ENCODE data around the gene SLC35D2.

Gene SLC35D2
- total RNA-seq = 3.4 reads per million, percentile 13 among the genes with 10 or more reads in this experiment

DNA sequence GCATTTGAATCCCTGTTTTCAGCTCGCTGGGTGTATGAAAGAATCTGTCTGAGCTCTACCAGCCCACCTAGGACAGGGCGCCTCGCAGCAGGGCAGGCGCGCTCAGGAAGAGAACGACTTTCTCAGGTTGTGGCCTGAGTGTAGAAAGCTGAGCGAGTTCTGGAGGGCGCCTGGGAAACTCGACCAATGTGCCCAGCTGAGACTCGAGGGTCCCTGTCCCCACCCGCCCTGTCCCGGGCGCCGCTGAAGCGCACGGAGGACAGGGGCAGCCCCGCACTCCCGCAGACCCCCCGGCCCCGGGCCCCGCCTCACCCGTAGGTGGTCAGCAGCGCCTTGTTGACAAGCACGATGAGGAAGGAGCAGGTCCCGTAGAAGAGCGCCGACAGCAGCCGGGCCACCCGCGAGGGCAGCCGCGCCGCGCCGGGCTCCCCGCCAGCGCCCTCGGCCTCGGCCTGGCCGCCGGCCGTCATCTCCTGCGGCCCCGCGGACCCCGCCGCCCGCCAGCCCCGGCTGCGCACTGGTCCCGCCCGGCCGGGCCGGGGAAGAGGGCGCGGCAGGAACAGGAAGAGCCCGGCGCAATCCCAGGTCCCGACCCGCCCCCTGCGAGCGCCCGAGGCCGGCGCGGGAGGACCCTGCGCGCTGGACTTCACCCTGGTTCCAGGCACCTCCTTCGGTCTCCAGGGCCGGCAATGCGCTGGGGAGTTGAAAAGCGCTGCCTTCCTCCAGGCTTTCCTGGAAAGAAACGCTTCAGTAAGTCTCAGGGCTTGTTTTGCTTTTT is at the start of gene SLC35D2:
Gene SLC35D2 (minus strand): TSS at position 547 of the 778 bp plus-strand sequence. CDS start 77 bp downstream, at position 470.
- no peak for DNase-seq

DNA sequence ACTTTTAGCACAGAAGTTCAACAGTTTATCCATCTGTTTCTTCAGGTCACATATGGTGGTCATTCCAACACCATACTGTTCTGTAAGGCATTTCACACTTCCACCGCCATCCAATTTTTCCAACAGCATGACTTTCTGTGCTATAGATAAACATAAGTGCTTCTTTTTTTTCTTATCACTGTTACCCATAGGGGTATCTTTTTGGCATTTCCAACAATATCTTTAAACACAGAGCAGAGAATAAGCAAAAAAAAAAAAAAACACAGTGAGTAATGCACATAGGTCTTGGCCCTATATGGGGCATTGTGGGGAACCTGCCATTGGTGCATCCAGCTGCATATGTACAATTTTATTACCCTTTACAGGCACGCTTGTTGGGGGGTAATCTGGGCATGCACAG is 46.9 kb upstream of the SLC35D2 start:
- no peak for DNase-seq

DNA sequence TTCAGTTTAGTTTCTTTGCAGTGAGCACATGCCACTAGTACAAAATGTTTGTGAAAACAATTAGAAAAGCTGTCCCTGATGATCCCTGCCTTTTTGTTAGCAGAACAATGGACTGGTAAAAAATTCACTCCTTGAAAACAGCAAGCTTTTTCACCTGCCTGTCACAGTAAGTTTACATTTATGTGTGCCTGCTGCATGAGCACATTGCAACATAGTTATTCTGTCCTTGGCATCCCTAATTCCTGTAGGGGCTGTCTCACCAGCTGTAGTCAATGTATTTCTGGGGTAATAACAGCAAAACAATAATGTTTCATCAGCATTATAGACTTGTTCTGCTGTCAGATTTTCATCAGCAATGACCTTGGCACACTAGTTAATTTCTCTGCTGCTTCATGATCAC is 46.2 kb upstream of the SLC35D2 start:
- no peak for DNase-seq

DNA sequence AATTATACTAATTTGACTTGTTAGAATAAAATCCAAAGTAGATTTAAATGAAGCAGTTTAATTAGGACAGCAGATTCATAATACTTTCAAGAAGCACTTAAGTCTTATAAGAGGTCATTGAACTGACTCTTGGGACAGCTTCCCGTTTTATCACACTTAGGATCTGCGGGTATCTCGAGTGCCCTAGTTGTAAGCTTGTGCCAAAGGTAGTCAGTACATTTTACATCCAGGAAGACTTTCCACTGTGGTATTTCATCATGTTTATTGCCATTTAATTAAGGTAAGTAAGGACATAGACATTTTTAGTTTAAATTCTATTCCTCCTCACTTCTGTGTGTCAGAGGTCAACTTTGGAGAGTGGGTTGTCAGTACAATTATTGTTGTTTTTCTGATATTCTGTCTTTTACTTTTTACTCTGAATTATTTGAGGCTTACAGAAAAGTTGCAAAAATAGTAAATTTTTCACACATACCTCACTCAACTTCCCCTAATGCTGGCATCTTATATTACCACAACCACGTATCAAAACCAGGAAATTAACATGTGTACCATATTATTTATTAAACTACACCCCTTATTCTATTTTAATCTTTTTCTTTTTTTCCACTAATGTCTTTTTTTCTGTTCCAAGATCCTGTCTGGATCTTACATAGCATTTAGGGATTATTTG is 42.1 kb upstream of the SLC35D2 start:
- no peak for DNase-seq

DNA sequence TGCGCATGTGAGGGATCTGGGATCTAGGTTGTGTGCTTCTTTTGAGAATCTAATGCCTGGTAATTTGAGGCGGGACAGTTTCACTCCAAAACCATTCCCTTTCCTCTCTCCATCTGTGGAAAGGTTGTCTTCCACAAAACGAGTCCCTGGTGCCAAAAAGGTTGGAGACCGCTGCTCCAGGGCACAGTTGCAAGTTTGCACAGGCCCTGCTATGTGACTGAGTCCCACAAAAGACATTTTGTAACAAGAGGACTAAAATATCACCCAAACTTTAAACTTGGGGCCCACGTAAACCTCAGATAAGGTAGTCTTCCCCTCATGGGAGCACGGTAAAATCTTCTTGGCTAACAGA is 40.5 kb upstream of the SLC35D2 start:
- no peak for DNase-seq

DNA sequence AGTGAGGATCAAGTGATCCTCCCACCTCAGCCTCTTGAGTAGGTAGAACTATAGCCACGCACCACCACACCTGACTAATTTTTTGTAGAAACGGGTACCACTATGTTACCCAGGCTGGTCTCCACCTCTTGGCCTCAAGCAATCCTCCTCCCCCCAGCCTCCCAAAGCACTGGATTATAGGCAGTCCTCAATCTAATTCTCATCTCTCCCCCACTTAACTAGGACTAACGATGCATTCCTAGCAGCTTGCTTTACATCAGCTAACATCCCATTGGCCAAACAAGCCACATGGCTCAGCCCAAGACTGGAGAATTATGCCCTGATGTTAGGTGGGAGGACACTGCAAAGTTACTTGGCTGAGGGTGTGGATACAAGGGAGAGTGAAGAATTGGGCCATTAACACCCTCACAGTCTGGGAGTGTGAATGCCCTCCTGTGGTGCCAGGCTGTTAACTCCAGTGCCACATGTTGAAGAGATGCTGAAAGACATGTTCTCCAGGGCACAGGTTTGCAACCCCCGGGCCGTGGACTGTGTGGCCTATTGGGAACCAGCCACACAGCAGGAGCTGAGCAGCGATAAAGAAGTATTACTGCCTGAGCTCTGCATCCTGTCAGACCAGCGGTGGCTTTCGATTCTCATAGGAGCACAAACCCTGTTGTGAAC is 39.9 kb upstream of the SLC35D2 start:
- DNase-seq = no peak

DNA sequence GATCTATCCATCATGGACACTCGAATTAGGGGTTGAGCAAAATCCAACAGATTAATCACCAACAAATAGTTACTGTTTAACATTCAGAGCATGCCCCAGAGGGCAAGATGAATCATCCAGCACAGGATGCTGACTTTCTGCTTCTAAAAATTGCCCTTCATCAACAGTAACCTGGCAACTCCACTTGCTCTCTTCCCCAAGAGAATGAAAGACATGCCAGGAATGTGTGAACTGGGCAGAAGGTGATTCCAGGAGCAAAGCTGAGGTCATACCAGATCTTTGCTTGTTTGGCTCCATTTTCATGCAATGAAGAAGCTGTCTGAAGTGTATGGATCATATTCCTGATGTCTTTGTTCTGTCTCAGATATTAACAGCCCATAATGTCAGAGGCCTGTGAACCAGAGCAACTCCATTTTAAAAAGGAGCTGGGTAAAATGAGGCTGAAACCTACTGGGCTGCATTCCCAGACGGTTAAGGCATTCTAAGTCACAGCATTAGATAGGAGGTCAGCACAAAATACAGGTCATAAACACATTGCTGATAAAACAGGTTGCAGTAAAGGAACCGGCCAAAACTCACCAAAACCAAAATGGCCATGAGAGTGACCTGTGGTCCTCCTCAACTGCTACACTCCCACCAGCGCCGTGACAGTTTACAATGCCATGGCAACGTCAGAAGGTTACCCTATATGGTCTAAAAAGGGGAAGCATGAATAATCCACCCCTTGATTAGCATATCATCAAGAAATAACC is 37.1 kb upstream of the SLC35D2 start:
- no peak for DNase-seq

DNA sequence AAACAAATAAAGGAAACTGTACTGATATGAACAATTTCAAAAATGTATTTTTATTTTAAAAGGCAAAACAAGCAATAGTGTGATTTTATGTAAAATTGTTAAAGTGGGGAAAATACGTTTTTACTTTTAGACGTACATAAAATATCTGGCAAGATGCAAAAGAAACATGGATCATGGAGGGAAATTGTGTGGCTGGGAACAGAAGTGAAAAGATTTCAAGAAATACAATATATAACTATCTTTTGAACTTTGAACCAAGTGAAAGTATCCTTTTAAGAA is 36.1 kb upstream of the SLC35D2 start:
- no peak for DNase-seq

DNA sequence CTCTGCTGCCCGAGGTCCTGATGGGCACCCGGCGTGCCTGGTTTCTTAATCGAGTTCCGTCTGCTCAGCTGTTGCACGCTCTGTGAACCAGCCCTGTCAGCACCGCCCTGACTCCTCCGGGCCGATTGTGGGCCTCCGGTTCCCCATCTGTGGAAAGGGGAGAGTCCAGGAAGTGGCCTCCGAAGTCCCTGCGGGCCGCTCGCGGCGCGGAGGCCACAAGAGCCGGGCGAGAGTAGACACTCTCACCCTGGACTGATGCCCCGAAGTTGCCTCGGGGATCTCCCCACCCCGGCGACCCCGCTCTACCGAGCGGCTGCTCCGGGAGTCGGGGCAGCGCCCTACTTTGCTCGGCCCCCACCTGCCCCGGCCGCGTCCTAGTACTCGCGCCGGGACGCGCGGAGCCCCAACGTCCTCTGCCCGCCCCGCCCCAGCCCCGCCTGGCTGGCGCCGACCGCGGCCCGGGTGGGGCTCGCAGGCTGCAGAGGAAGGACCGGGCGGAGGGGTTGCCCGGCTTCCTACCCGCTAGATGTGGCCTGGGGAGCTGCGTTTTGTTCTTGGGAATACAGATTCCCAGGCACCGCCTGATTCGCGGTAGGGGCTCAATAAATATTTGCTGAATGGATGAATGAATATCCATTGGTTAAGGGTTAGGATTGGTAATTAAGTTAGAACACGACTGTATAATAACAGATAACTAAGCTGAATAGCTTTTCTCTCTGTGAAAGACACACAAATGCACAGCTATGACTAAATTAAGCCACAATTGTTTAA is 35.6 kb upstream of the SLC35D2 start:
- peak; percentile 24 for DNase-seq

DNA sequence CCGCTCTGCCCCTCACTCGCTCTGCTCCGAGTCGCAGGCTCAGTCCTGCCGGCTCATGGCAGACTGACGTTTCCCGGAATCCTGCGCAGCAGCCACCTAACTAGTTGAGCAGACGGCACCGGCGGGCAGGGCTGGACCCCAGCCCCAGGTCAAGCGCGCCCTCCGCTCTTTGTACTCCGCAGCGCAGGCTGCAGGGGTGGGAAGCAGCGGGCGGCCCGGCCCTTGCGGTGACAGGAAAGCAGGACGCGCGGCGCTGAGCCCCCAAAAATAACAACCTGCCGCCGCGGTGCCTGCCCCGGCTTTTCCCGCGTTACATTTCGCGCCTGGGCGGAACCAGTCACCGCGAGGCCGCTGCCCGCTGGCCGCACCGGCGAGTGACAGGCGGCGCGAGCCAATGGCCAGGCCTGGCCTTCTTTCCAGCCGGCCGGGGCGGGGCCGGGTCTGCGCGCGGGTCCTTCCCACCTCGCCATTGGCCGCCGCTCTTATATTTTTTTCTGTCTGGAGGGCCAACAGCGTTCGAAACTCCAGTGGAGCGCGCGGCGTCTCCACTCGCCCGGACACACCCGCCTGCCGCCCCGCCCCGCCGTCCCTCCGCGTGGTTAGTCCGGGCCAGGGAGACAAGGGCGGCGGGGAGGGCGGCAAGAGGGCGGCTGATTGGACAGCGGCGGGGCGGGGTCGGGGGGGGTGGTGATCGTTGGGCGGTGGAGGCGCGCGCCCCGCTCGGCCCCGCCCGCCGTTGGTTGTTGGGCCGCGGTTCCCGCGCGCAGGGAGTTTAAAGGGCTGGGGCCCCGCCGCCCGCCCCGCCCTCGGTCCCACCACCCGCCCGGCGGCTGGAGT is 34.8 kb upstream of the SLC35D2 start, which contains the start of gene ZNF367:
Gene ZNF367 (minus strand): TSS at position 288 of the 837 bp plus-strand sequence. CDS start 338 bp downstream, outside the sequence.
- DNase-seq = peak; percentile 84

DNA sequence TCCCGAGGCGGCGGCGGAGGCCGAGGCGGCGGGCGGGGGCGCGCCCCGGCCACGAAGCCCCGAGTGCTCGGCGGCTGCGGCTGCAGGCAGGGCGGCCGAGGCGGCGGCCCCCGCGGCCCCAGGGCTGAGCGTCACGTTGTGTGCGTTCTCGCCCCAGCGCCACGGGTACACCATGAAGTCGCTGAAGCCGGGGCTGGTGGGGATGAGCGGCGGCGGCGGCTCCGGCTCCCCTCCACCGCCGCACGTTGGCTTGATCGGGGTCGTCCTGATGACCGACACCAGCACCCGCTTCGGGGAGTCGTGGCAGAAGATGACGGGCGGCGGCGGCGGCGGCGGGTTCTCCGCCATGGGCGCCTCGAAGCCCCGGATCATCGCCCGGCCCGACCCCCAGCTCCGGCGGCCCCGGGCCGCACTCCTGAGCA is 34.2 kb upstream of the SLC35D2 start:
- DNase-seq = no peak

DNA sequence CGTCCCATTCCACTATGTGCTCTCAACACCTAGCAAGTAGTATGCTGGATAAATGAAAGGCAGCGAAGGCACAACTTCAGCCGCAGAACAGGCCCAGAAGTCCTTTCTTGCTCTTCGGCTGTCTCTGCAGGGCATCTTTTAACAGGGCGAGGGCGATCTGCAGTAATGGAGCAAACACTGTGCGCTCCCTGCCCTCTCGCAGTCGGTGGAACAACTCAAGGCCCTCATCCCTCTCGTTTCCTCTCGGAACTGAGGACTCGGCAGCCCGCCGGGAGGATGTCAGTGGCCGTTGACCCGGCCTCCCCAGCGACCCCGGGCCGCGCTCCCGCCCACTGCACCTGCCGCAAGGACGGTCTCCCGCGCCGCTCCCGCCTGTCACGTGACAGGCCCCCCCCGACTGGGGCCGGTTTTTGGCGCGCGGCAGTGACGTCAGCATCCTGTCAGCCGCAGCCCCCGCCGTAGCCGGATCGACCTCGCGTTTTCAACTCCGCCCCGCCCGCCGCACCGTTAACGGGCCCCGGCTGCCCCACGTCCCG is 33.6 kb upstream of the SLC35D2 start:
- DNase-seq = peak; percentile 88

DNA sequence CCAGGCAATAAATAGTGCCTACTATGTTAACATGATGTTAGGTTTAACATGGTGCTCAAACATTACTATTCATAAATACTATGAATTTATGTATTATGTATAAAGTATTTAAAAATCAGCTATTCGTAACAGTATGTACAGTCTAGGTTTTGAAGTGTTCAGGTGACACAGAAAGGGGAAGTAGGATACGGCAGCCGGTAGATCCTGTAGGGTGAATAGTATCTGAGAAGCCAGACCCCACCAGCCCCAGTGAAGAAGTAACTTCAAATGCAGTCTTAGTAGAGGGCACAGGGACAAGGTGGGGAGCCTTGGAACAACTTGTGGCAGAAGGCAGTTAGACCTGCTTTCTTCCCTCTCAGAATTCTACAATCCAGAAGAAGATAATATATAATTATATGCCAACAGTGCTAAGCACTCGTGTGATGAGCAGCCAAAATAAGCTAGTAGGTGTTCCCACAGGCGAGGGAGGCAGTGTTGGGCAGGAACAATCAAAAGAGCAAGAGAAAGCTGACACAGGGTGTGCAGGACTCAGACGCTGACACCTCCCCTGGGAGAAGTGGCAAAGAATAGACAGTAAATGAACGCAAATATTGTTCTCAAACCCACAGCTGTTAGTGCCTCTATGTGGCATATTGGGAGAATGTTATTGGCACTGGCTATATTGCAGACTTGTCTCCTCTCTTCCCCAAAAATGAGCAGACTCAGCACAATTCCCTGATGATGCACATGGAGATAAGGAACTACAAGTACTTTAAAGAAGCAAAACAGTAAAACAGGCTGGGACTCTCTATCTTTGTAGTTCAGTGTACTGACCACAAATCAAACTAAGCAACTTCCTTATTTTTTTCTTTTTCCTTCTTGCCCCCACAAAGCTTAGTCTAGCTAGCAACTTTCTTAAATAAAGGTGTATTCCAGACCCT is 30.1 kb upstream of the SLC35D2 start:
- no peak for DNase-seq

DNA sequence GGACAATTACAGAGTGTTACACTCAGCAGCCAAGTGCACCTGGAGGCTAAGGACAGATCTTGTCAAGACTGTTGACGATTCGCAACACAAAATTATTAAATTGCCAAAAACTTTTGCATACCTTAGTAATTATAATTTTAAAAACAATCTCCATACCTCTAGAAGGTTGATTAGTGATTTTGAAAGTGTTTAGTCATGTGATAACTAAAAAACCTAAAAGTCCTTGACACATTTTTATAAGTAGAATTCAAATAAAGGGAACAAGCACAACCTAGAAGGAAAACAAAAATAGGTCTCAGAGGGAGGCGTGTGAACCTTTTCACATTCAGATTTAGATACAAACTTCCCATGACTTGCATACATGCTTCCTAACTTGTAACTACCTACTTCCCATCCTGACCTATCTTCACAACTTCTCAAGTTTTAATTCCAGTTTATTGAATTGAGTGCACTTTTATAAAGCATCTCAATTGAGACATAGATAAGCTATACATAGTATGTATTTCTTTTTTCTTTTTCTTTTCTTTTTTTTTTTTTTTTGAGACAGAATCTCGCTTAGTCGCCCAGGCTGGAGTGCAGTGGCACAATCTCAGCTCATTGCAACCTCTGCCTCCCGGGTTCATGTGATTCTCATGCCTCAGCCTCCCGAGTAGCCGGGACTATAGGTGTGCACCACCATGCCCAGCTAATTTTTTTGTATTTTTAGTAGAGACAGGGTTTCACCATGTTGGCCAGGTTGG is 28.8 kb upstream of the SLC35D2 start:
- DNase-seq = no peak

DNA sequence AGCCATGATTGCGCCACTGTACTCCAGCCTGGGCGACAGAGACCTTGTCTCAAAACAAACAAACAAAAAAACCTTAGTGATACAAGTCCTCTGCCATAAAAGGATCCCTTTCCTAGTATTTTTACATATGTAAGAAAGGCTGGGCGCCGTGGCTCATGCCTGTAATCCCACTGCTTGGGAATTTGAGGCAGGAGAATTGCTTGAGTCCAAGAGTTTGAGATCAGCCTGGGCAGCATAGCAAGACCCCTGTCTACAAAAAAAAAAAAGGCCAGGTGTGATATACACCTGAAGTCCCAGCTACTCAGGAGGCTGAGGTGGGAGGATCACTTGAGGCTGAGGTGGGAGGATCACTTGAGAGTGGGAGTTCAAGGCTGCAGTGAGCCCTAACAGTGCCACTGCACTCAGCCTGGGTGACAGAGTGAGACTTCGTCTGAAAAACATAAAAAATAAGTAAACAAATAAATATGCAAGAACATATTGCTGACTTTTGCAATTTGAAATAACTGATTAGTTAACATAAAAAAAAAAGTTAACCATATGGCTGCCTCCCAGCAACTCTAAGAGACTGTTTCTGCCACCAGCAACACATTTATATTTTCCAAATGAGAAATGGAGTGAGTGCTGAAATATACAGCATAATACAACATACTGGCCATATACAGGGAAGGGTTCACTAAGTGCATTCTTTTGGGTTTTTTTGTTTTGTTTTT is 27.8 kb upstream of the SLC35D2 start:
- DNase-seq = no peak

DNA sequence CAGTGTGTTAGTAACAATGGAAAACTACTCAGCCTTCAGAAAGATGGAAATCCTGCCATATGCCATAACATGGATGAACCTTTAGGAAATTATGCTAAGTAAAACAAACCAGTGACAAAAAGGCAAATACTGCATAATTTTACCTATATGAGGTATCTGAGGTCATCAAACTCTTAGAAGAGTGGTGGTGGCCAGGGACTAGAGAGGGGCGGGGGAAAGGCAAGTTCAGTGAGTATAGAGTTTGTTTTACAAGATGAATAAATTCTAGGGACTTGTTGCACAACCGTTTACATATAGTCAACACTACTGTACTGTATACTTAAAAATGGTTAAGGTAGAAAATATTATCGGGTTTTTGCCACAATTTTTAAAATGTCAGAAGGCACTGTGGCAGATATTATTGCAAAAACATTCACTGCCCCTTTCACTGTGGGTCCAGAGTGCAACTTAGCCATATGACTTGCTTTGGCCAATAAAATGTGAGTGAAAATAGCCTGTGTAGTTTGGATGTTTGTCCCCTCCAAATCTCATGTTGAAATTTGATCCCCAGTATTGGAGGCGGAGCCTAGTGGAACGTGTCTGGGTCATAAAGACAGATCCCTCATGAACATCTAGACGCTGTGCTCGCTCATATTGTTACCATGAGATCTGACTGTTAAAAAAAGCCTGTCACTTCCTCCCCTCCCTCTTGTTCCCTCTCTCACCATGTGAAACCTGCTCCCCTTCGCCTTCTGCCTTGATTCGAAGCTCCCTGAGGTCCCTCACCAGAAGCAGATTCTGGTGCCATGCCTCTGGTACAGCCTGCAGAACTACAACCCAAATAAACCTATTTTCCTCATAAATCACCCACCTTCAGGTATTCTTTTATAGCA is 25.1 kb upstream of the SLC35D2 start:
- no peak for DNase-seq

DNA sequence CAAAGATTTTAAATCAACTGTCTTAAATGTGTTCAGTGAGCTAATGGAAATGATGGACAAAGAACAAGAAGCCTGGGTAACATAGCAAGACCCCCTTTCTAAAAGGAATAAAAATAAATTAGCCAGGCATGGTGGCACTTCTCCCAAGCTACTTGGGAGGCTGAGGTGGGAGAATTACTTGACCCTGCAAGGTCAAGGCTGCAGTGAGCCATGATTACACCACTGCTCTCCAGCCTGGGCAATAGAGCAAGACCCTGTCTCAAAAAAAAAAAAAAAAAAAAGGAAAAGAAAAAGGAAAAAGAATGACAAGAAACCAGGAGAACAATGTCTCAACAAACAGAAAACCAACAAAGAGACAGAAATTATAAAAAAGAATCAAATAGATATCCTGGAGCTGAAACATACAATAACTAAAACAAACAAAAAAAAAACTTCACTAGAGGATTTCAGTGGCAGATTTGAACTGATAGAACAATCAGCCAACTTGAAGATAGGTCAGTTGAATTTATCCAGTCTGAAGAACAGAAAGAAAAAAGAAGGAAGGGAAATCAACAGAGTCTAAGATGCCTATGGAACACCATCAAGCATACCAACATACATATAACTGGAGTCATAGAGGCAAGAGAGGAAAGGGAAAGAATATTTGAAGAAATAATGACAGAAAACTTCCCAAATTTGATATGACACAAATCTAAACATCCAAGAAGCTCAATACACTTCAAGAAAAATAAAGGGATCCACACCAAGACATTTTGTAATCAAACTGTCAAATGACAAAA is 16.8 kb upstream of the SLC35D2 start:
- no peak for DNase-seq
